ENCODE results near the gene UBXN6.

DNA sequence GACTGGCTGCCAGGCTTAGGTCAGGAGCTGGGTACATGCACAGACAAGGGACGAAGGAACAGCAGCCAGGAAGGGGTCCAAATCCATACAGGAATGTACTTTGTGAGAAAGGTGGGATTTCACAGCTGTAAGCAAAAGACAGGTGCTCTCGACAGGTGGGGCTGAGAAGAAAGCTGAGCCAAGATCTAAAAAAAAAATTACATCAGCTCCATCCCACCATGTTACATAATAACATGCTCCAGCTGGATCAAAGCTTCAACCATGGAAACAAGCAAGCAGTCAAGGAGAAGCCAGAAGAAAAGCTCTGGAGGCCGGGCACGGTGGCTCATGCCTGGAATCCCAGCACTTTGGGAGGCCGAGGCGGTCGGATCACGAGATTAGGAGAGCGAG, 8.0 kb downstream of the UBXN6 start:
- no peak for TF ChIP-seq EZH2 (IDR thresholded peaks at IDR 0.05; ENCODE audit: low read depth, unreplicated experiment)
- TF ChIP-seq, protein P1, sequence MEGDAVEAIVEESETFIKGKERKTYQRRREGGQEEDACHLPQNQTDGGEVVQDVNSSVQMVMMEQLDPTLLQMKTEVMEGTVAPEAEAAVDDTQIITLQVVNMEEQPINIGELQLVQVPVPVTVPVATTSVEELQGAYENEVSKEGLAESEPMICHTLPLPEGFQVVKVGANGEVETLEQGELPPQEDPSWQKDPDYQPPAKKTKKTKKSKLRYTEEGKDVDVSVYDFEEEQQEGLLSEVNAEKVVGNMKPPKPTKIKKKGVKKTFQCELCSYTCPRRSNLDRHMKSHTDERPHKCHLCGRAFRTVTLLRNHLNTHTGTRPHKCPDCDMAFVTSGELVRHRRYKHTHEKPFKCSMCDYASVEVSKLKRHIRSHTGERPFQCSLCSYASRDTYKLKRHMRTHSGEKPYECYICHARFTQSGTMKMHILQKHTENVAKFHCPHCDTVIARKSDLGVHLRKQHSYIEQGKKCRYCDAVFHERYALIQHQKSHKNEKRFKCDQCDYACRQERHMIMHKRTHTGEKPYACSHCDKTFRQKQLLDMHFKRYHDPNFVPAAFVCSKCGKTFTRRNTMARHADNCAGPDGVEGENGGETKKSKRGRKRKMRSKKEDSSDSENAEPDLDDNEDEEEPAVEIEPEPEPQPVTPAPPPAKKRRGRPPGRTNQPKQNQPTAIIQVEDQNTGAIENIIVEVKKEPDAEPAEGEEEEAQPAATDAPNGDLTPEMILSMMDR (conservative IDR thresholded peaks at IDR 0.05; ENCODE audit: low read depth in 2 of 2): no peak
- TF ChIP-seq POLR2AphosphoS5 (IDR thresholded peaks at IDR 0.05; ENCODE audit: low read depth): no peak
- no peak for TF ChIP-seq ZNF114 (CRISPR knock-in tag; IDR thresholded peaks at IDR 0.05)
- TF ChIP-seq JUNB (IDR thresholded peaks at IDR 0.05; ENCODE audit: unreplicated experiment): no peak
- TF ChIP-seq ETS1 (IDR thresholded peaks at IDR 0.05): no peak
- TF ChIP-seq, protein P2, sequence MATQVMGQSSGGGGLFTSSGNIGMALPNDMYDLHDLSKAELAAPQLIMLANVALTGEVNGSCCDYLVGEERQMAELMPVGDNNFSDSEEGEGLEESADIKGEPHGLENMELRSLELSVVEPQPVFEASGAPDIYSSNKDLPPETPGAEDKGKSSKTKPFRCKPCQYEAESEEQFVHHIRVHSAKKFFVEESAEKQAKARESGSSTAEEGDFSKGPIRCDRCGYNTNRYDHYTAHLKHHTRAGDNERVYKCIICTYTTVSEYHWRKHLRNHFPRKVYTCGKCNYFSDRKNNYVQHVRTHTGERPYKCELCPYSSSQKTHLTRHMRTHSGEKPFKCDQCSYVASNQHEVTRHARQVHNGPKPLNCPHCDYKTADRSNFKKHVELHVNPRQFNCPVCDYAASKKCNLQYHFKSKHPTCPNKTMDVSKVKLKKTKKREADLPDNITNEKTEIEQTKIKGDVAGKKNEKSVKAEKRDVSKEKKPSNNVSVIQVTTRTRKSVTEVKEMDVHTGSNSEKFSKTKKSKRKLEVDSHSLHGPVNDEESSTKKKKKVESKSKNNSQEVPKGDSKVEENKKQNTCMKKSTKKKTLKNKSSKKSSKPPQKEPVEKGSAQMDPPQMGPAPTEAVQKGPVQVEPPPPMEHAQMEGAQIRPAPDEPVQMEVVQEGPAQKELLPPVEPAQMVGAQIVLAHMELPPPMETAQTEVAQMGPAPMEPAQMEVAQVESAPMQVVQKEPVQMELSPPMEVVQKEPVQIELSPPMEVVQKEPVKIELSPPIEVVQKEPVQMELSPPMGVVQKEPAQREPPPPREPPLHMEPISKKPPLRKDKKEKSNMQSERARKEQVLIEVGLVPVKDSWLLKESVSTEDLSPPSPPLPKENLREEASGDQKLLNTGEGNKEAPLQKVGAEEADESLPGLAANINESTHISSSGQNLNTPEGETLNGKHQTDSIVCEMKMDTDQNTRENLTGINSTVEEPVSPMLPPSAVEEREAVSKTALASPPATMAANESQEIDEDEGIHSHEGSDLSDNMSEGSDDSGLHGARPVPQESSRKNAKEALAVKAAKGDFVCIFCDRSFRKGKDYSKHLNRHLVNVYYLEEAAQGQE (IDR thresholded peaks at IDR 0.05; ENCODE audit: unreplicated experiment): no peak
- TF ChIP-seq EZH2phosphoT487 (IDR thresholded peaks at IDR 0.05; ENCODE audit: unreplicated experiment): no peak
- TF ChIP-seq CREB1 (CRISPR knock-in tag; IDR thresholded peaks at IDR 0.05; ENCODE audit: low read depth): no peak
- TF ChIP-seq ZNF331 (CRISPR knock-in tag; IDR thresholded peaks at IDR 0.05; ENCODE audit: low read depth): no peak
- no peak for TF ChIP-seq NANOG (IDR thresholded peaks at IDR 0.05; ENCODE audit: borderline replicate concordance)
